AG04450 (cell line): ENCODE data around the gene ACKR1. TPM values are rescaled to one million over a fixed set of nuclear protein-coding genes. Genes with fewer than 3 reads are reported as not detected.

ENCODE experiments used
- CTCF ChIA-PET: fragments of 300-600, 350-600 bp; formaldehyde crosslinking; extraction: SDS; loops from one replicate; lab custom pipeline; 2022; ENCODE audit warnings: antibody characterized with exemption, inconsistent platforms; lab: Charles Lee
- POLR2A ChIA-PET: fragments of 350-600 bp; formaldehyde crosslinking; extraction: SDS; loops from one replicate; lab custom pipeline; 2021; ENCODE audit warnings: antibody characterized with exemption, inconsistent platforms; lab: Yijun Ruan, JAX
- DNase-seq: peaks from one replicate; pipeline ENCODE4 v3.0.0-alpha.2; 2011; ENCODE audit warnings: low read depth, low spot score
- H3K27ac ChIP-seq: one replicate; pipeline ENCODE4 v1.5.1; 2012; ENCODE audit warnings: low read depth, low read length, control low read depth
- H3K27me3 ChIP-seq: one replicate; pipeline ENCODE4 v1.6.0; 2012; ENCODE audit warnings: low read length; ENCODE audit not compliant: control insufficient read depth, insufficient read depth
- H3K4me3 ChIP-seq: 2 replicates; pipeline ENCODE4 v1.5.1; 2011; ENCODE audit warnings: mild to moderate bottlenecking, low read depth, low read length, control low read depth
- H3K9me3 ChIP-seq: 2 replicates; pipeline ENCODE4 v1.5.1; 2012; ENCODE audit warnings: low read length; ENCODE audit not compliant: control insufficient read depth, insufficient read depth
- polyA plus RNA-seq: library from polyadenylated mRNA; depleted of rRNA; stranded (reverse); fragments of >200 nt; gene quantifications from 2 replicates; pipeline ENCODE4 v1.2.3, GENCODE V29; 2011
- TF ChIP-seq, protein P1 (sequence below): IDR thresholded peaks from 2 replicates; pipeline ENCODE4 v1.5.1; 2011; ENCODE audit warnings: low read depth, low read length, control low read depth, inconsistent platforms

Gene ACKR1
- polyA plus RNA-seq, 1 experiment = not detected

DNA sequence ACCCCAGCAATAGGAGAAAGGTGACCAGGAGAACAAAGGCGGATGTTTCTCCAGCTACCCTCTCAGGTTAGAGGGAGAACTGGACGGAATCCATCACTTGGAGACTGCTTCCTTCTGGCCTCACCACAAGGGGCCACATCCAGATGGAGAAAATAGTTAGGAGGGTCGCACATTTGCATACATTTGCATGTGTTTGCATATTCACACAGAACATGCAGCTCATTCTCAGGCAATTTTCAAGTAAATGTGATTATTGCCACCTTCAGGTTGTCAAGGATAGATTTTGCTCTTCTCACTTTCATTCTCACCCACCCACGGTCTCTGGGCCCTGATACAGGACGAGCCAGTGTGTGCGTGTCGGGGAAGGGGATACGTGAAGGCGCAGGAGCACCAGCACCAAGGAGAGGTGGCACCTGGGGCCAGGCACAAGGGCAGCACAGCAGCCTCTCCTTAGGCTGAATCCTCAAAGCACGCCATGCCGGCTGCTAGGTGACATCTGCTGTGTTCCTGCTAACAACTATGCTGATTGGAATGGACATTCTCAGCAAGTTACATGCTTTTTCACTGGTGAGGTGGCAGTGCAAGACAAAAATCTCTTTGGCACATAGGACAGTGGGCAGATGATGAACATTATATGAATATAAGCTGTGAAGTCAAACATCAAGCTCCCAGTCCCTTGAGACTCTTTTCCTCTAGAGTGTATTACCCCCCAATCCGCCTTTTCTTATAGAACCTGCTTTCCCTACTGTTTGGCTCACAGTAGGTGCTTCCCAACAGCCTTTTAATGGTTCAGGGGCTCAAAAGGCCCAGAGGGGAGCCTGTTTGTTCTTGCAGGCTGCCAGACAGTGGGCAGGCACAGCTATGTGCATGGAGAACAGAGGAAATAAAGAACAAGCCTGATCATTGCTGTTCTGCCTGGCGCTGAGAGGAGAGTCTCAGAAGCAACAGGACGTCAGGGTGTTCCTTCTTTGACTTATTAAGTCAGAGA, 14.3 kb downstream of the ACKR1 start:
- TF ChIP-seq, protein P1, sequence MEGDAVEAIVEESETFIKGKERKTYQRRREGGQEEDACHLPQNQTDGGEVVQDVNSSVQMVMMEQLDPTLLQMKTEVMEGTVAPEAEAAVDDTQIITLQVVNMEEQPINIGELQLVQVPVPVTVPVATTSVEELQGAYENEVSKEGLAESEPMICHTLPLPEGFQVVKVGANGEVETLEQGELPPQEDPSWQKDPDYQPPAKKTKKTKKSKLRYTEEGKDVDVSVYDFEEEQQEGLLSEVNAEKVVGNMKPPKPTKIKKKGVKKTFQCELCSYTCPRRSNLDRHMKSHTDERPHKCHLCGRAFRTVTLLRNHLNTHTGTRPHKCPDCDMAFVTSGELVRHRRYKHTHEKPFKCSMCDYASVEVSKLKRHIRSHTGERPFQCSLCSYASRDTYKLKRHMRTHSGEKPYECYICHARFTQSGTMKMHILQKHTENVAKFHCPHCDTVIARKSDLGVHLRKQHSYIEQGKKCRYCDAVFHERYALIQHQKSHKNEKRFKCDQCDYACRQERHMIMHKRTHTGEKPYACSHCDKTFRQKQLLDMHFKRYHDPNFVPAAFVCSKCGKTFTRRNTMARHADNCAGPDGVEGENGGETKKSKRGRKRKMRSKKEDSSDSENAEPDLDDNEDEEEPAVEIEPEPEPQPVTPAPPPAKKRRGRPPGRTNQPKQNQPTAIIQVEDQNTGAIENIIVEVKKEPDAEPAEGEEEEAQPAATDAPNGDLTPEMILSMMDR = no peak
- ChIA-PET CTCF (no interaction called here), POLR2A (no interaction called here)
- Histone ChIP-seq H3K27me3 (no peaks in the 10 kb centered on the region), H3K9me3 (no peaks in the 10 kb centered on the region), H3K4me3 (no peak overlapping the region), H3K27ac (no peak overlapping the region)
- DNase-seq = no peak

DNA sequence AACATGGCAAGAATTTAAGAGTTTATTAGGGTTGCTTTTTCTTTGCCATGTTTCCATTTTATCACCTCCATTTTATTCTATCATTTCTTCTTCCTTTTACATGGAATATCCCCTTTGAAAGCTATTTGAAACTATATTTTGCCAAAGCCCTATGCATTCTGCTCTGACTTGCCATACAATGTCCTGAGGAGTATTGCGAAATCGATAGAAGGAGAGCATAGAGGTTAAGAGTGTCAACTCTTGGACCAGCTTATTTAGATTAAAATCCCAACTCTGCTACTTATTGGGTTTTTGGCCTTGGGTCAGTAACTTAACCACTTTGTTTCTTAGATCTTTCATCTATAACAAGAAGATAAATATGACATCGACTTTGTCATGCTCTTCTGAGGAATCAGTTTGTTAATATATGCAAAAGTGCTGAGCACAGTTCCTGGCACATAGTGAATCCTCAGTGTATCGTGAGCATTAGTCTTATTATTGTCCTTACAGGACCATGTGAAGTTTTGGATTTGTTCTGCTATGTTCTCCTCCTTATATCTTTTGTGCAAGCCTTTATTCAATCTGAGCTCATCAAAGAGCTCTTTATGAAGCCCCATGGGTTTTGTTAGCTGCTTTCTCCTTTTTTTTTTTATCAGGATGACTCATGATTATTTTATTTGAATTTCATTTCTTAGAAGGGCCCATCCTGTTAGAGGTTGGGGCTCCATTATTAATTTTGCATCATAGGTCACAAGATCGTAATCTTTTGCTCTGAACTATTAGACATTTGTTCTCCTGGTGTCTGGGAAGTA, 17.6 kb downstream of the ACKR1 start:
- Histone ChIP-seq H3K27ac (no peak overlapping the region), H3K4me3 (no peak overlapping the region), H3K27me3 (no peaks in the 10 kb centered on the region), H3K9me3 (no peaks in the 10 kb centered on the region)
- TF ChIP-seq, protein P1 = no peak
- CTCF ChIA-PET = interaction anchor here (1.4 to 2.2 kb wide), 2 partner anchors 9 to 11 kb away, joined by 9 to 11 read pairs; no protein-coding TSS in a partner anchor
- POLR2A ChIA-PET = no interaction called here
- DNase-seq = no peak

DNA sequence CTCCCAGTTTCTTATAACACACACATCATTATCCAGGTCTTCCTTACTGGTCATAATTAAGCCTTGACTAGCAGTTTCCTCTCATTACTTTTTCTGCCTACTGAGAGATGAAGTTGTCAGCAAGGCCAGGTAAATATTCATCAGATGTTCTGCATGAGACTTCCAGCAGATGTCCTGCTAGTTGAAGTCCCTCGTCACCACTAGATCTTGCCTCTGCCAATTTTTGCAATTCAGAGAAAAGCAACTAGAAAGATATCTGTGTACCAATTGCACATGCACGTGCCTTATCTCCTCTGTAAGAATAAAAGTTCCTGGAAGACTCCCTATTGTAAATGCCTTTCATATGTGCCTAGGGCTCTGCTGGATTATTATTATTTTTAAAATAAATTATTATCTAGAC, 18.3 kb downstream of the ACKR1 start:
- POLR2A ChIA-PET = no interaction called here
- no peak for DNase-seq
- Histone ChIP-seq H3K27me3 (no peaks in the 10 kb centered on the region), H3K4me3 (no peak overlapping the region), H3K27ac (no peak overlapping the region), H3K9me3 (no peaks in the 10 kb centered on the region)
- TF ChIP-seq, protein P1 = no peak
- CTCF ChIA-PET = interaction anchor here (1.3 kb wide), 1 partner anchor 9 kb away, joined by 4 read pairs; no protein-coding TSS in a partner anchor

DNA sequence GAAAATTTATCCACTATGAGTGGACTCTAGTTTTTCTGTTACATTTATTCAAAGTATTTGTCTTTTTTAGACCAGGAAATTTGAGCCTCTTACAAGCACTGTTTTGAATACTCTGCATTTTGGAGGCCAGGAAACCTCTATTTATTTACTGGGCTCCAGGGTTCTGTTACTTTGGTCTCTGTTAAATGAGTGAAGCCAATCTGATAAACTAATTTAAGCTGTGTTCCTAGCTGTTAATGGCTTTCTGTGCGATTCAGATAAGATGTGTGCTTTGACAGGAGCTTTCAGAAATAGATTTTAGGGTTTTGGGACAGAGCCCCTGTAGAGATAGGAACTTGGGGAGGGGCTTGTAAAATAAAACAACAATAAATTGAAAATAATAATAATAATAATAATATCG, 23.9 kb downstream of the ACKR1 start:
- Histone ChIP-seq H3K9me3 (no peaks in the 10 kb centered on the region), H3K27ac (no peak overlapping the region), H3K27me3 (no peaks in the 10 kb centered on the region), H3K4me3 (no peak overlapping the region)
- ChIA-PET CTCF (interaction anchor here (1.0 to 1.4 kb wide), 4 partner anchors 14 to 96 kb away, joined by 3 to 5 read pairs (median 4); no protein-coding TSS in a partner anchor), POLR2A (no interaction called here)
- no peak for DNase-seq
- TF ChIP-seq, protein P1 = no peak
